GM12801 (cell line): ENCODE results near the gene PRICKLE1.

ENCODE experiments used
- CTCF ChIP-seq: IDR thresholded peaks from one replicate; pipeline ENCODE4 v1.5.1; 2011; ENCODE audit warnings: control low read depth; ENCODE audit not compliant: insufficient read length; ENCODE audit errors: extremely low read depth

The PRICKLE1 gene

DNA sequence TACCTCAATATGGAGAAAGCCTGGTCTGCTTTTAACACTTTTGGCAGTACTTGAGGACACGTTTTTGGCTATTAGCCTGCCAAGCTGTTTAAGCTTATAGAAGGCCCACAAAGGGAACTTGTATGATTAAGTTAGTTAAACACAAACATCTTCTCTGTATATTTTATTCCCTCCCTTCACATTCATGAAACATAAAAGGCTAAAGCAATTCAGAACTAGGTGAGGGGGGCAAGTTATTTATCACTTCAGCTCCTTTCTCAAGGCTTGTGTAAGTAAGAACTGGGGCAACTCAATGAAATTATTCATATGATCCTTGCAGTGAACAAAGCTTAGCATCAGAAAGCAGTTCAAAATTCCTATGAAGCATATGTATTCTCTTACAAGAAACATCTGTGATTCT lies 7.5 kb downstream of the PRICKLE1 start:
- no peak for TF ChIP-seq CTCF

GRCh38 chr12:42576374-42576773 lies 13.2 kb downstream of the PRICKLE1 start:
- no peak for TF ChIP-seq CTCF

GRCh38 chr12:42575717-42576116 lies 13.8 kb downstream of the PRICKLE1 start:
- no peak for TF ChIP-seq CTCF

DNA sequence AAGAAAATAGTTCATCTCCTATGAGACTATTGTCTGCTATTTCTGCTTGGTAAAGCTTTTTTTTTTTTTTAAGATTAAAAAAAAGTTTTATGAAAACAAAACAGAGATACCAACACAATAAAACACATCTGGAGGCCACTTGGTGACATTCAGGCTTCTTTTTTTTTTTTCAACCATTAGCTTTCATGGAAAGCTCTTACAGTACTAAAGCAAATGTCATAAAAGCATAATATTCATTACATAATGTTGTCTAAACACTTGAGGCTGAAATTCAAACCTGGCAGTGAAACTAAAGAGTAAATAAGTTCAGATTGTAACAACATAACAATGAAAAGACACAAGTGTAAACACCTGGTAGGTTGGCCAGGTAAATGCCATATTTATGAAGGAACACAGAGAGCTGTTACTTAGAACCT lies 14.7 kb downstream of the PRICKLE1 start:
- no peak for TF ChIP-seq CTCF

GRCh38 chr12:42571327-42572009 lies 18.1 kb downstream of the PRICKLE1 start:
- TF ChIP-seq CTCF = no peak

GRCh38 chr12:42570076-42570475 lies 19.5 kb downstream of the PRICKLE1 start:
- TF ChIP-seq CTCF = no peak

- no peak for TF ChIP-seq CTCF
Measured at GRCh38 chr12:42568952-42569915, 20.3 kb downstream of the PRICKLE1 start.
